Karpas-422 (cell line): ENCODE measurements around the gene ROR1. TPM values are rescaled to one million over a fixed set of nuclear protein-coding genes. Genes with fewer than 3 reads are reported as not detected.

Source experiments
- DNase-seq: peaks from one replicate; pipeline ENCODE4 v3.0.0-alpha.2; 2015
- H2AFZ ChIP-seq: fragments of 200-600 bp; sonication (generic); 2 replicates; pipeline ENCODE4 v1.6.1; 2014; ENCODE audit warnings: antibody characterized with exemption, low read length, mixed read lengths
- H3K27ac ChIP-seq: fragments of 200-600 bp; sonication (generic); 2 replicates; pipeline ENCODE4 v1.5.1; 2014; ENCODE audit warnings: mild to moderate bottlenecking, low read length, moderate library complexity
- H3K27me3 ChIP-seq: fragments of 200-600 bp; sonication (generic); 2 replicates; pipeline ENCODE4 v1.6.1; 2014; ENCODE audit warnings: low read length, mixed read lengths
- H3K36me3 ChIP-seq: fragments of 200-600 bp; sonication (generic); 2 replicates; pipeline ENCODE4 v1.6.1; 2014; ENCODE audit warnings: low read length, mixed read lengths; ENCODE audit not compliant: insufficient read depth
- H3K4me1 ChIP-seq: fragments of 200-600 bp; sonication (generic); 2 replicates; pipeline ENCODE4 v1.6.1; 2014; ENCODE audit warnings: mild to moderate bottlenecking, low read length, mixed read lengths
- H3K4me2 ChIP-seq: fragments of 200-600 bp; sonication (generic); 2 replicates; pipeline ENCODE4 v1.6.1; 2014; ENCODE audit warnings: low read length, low read depth, mild to moderate bottlenecking; ENCODE audit not compliant: poor library complexity, severe bottlenecking
- H3K4me3 ChIP-seq: fragments of 200-600 bp; sonication (generic); 2 replicates; pipeline ENCODE4 v1.5.1; 2014; ENCODE audit warnings: mild to moderate bottlenecking, antibody characterized with exemption, low read length, mixed read lengths
- H3K79me2 ChIP-seq: fragments of 200-600 bp; sonication (generic); 2 replicates; pipeline ENCODE4 v1.6.1; 2014; ENCODE audit warnings: mild to moderate bottlenecking, low read length, mixed read lengths
- H3K9ac ChIP-seq: fragments of 200-600 bp; sonication (generic); 2 replicates; pipeline ENCODE4 v1.6.0; 2014; ENCODE audit warnings: low read length
- H3K9me2 ChIP-seq: fragments of 200-600 bp; sonication (generic), shearing (Covaris generic); replicated peaks from 2 replicates; pipeline ENCODE4 v1.6.0; 2014; ENCODE audit warnings: mild to moderate bottlenecking, low read length, moderate library complexity; ENCODE audit not compliant: insufficient read depth
- H3K9me3 ChIP-seq: fragments of 300-700, 200-600 bp; sonication (generic); 2 replicates; pipeline ENCODE4 v1.6.1; 2014; ENCODE audit warnings: low read length, mixed read lengths
- H4K20me1 ChIP-seq: fragments of 200-600 bp; sonication (generic); 2 replicates; pipeline ENCODE4 v1.6.1; 2014; ENCODE audit warnings: mild to moderate bottlenecking, antibody characterized with exemption, low read length, low read depth; ENCODE audit not compliant: insufficient read depth
- total RNA-seq: library from RNA; depleted of rRNA; stranded (reverse); fragments of >200 nt; shearing (Covaris generic); gene quantifications from 2 replicates; pipeline ENCODE4 v1.2.3, GENCODE V29; 2014; ENCODE audit warnings: low replicate concordance

ROR1 gene
- total RNA-seq, 1 experiment from 2014 or later = not detected

DNA sequence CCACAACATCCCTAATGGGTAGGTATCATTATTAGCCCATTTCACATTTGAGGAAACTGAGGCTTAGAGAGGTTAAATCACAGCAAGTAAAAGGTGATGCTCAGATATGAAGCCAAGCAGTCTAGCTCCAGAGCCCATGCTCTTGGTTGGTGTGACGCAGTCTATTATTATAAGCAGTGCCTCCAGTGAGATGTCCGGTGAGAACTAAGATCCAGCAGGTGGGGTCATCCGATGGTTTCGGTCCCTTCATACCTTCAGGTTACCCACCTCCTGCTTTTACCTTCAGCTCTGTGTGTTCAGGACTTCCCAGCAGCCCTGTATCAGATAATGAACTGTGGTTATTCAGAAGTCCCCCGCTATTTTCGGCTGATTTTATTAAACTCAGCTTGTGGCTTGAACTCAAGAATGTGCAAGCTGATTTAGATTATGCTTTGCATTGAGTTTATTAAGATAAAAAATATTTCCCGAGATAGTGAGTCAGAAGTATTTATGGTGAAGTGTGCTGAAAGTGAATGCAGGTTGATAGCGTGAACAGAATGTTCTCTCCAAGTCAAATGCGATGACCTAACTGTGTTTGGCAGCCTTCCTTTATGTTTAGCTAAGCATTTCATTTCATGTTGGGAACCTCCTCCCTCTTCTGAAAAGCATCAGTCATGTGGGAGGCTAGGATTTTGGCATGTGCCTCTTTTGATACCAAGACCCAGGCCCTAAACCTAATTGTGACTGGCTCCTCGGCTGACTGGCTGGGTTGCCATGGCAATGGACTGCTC is 268.7 kb downstream of the ROR1 start:
- Histone ChIP-seq H2AFZ (no peak overlapping the region), H3K4me2 (no peak overlapping the region)

DNA sequence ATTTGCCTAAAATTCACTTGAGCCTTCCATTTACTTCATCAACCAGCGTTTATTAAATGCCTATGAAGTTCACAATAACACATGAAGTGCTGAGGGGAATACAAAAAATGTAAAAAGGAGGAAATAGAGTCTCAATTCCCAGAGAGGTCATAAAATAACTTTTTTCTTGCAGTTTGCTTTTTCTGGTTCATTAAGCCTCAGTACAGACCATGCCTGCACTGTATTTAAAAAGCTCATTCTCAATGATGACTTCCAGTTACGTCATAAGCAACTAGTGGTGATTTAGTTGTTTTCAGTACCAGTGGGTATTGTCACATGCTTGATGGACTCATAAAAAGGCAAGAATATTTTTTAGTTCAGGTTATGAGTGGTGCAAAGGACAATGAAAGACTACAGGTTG is 269.5 kb downstream of the ROR1 start:
- no peaks in the 10 kb centered on the region for H3K9me3 ChIP-seq
- H3K9me2 ChIP-seq = no peaks in the 10 kb centered on the region
- no peaks in the 10 kb centered on the region for H4K20me1 ChIP-seq
- no peaks in the 10 kb centered on the region for H3K27me3 ChIP-seq
- H3K36me3 ChIP-seq = no peaks in the 10 kb centered on the region
- H3K4me2 ChIP-seq = no peak overlapping the region
- H3K27ac ChIP-seq = no peak overlapping the region
- H3K4me3 ChIP-seq = no peak overlapping the region
- H2AFZ ChIP-seq = no peak overlapping the region
- no peaks in the 10 kb centered on the region for H3K79me2 ChIP-seq
- H3K4me1 ChIP-seq = no peaks in the 10 kb centered on the region
- no peak overlapping the region for H3K9ac ChIP-seq
- DNase-seq = no peak

More for the DNA sequence above, 268.7 kb downstream of the ROR1 start:
- Histone ChIP-seq H3K27me3 (no peaks in the 10 kb centered on the region), H3K4me1 (no peaks in the 10 kb centered on the region), H4K20me1 (no peaks in the 10 kb centered on the region), H3K4me3 (no peak overlapping the region), H3K27ac (no peak overlapping the region), H3K9ac (no peak overlapping the region), H3K36me3 (no peaks in the 10 kb centered on the region), H3K79me2 (no peaks in the 10 kb centered on the region), H3K9me3 (no peaks in the 10 kb centered on the region), H3K9me2 (no peaks in the 10 kb centered on the region)
- DNase-seq = no peak

DNA sequence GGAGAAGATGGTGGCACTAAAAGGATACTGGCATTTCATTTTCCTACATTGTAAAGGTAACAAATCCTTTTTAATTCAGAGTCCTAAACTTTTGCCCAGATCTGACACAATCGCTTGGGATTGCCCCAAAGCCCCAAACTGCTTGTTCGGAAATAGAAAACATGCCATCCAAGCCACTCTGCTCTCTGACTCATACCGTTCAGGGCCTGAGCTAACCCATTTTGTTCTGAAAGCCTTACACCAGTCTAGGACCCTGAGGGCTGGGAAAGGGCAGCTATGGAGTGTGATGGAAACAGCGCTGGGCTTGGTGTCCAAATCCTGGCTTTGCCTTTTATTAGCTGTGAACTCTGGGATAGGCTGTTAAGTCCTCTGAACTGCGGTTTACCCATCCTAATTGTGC is 270.2 kb downstream of the ROR1 start:
- H4K20me1 ChIP-seq = no peaks in the 10 kb centered on the region
- no peaks in the 10 kb centered on the region for H3K4me1 ChIP-seq
- DNase-seq = no peak
- no peaks in the 10 kb centered on the region for H3K9me3 ChIP-seq
- no peak overlapping the region for H3K4me3 ChIP-seq
- no peaks in the 10 kb centered on the region for H3K9me2 ChIP-seq
- H3K27ac ChIP-seq = no peak overlapping the region
- H3K27me3 ChIP-seq = no peaks in the 10 kb centered on the region
- no peak overlapping the region for H2AFZ ChIP-seq
- no peak overlapping the region for H3K4me2 ChIP-seq
- H3K79me2 ChIP-seq = no peaks in the 10 kb centered on the region
- no peak overlapping the region for H3K9ac ChIP-seq
- no peaks in the 10 kb centered on the region for H3K36me3 ChIP-seq

DNA sequence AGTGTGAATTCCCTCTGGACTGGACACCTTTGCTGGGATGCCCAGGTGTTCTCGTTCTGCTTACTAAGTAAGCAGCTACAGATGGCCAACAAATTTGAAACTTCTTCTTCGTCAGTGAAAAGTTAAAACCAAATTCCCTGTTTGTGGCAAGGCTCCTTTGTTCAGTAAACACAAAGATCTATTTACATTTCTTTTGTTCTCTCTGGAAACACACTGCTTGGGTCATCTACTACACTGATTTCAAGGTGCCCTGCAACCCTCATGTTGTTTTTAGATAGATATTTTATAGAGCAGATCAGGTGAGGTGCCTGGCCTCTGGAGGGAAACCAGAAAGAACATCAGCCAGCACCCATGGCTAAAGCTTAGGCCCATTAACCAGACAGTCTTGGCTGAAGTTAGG is 272.4 kb downstream of the ROR1 start:
- Histone ChIP-seq H3K4me1 (no peaks in the 10 kb centered on the region), H3K27me3 (no peaks in the 10 kb centered on the region), H3K79me2 (no peaks in the 10 kb centered on the region), H3K4me2 (no peak overlapping the region), H3K9me3 (no peaks in the 10 kb centered on the region), H2AFZ (no peak overlapping the region), H3K36me3 (no peaks in the 10 kb centered on the region), H3K9ac (no peak overlapping the region), H4K20me1 (no peaks in the 10 kb centered on the region), H3K27ac (no peak overlapping the region), H3K4me3 (no peak overlapping the region), H3K9me2 (no peaks in the 10 kb centered on the region)
- DNase-seq = no peak

DNA sequence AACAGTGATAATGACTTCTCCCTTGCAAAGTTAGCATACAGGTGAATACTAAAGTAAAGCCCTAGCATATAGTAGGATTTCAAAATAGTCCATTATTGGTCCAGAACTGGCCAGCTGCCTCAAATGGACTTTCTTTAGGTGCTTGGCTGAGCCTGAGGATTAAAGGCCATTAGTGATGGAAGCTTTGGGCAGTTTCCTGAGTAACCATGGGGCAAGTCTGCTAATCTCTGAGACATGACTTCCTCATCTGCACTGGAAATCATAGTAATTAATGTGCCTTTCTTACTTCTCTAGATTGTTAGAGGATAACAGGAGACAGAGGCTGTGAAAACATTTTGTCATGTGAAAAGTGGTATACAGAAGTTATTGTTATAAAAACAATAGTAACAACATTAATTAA is 273.1 kb downstream of the ROR1 start:
- no peak overlapping the region for H3K9ac ChIP-seq
- no peak overlapping the region for H3K4me3 ChIP-seq
- no peaks in the 10 kb centered on the region for H3K79me2 ChIP-seq
- H4K20me1 ChIP-seq = no peaks in the 10 kb centered on the region
- H3K9me3 ChIP-seq = no peaks in the 10 kb centered on the region
- H3K4me1 ChIP-seq = no peaks in the 10 kb centered on the region
- no peak for DNase-seq
- H3K36me3 ChIP-seq = no peaks in the 10 kb centered on the region
- no peak overlapping the region for H2AFZ ChIP-seq
- H3K9me2 ChIP-seq = no peaks in the 10 kb centered on the region
- no peaks in the 10 kb centered on the region for H3K27me3 ChIP-seq
- no peak overlapping the region for H3K4me2 ChIP-seq
- H3K27ac ChIP-seq = no peak overlapping the region

DNA sequence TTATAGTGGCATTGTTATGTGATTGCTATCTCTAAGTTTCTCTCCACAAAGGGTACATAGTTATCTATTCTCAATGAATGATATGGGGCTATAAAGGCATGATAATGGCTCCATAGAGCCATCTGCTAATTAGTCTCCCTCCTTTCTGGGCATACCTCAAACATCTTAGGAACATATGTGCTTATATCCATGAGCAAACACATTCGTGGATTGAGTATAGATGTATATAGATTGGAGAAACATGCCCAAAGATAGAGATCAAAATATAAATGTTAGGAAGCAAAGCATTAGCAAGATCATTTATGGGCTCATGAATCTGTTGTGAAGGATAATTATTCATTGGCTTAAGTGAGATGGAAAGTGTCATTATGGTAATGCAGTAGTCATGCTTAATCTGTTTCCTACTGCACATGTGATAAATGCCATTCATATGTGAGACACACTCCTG is 273.8 kb downstream of the ROR1 start:
- no peaks in the 10 kb centered on the region for H3K36me3 ChIP-seq
- no peak overlapping the region for H3K4me3 ChIP-seq
- no peaks in the 10 kb centered on the region for H3K27me3 ChIP-seq
- no peaks in the 10 kb centered on the region for H3K9me2 ChIP-seq
- no peaks in the 10 kb centered on the region for H3K4me1 ChIP-seq
- H3K9ac ChIP-seq = no peak overlapping the region
- DNase-seq = no peak
- no peak overlapping the region for H3K4me2 ChIP-seq
- H3K79me2 ChIP-seq = no peaks in the 10 kb centered on the region
- no peak overlapping the region for H2AFZ ChIP-seq
- H3K9me3 ChIP-seq = no peaks in the 10 kb centered on the region
- H4K20me1 ChIP-seq = no peaks in the 10 kb centered on the region
- no peak overlapping the region for H3K27ac ChIP-seq

DNA sequence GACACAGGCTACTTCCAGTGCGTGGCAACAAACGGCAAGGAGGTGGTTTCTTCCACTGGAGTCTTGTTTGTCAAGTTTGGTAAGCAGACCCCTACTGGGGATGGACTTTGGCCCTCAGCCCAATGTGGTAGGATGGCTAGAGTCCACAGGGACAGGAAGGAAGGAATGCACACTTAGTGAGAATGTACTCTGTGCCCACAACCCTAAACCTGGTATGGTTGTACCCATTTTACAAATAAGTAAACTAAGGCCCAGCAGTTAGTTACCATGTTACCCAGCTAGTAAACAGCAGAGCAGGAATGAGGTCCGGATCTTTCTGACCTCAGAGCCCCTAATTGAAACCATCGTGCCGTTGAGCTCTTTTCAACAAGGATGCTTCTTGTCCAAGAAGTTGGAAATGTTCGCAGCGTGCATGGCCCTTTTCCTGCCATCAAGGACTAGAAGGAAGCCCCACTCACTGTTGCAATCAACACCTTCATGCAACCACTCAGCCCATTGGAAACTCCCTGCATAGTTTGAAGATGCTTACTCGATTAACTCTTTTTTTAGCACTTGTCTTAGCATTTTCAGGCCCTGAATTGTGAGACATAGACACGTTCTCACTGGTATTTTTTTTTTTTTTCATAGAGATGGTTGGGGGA is 276.2 kb downstream of the ROR1 start:
- H3K9me3 ChIP-seq = no peaks in the 10 kb centered on the region
- DNase-seq = no peak
- no peak overlapping the region for H3K27ac ChIP-seq
- no peaks in the 10 kb centered on the region for H3K4me1 ChIP-seq
- H3K9me2 ChIP-seq = no peaks in the 10 kb centered on the region
- no peaks in the 10 kb centered on the region for H3K36me3 ChIP-seq
- no peaks in the 10 kb centered on the region for H3K79me2 ChIP-seq
- no peak overlapping the region for H2AFZ ChIP-seq
- no peak overlapping the region for H3K9ac ChIP-seq
- H3K4me2 ChIP-seq = no peak overlapping the region
- no peaks in the 10 kb centered on the region for H4K20me1 ChIP-seq
- H3K27me3 ChIP-seq = no peaks in the 10 kb centered on the region
- no peak overlapping the region for H3K4me3 ChIP-seq

DNA sequence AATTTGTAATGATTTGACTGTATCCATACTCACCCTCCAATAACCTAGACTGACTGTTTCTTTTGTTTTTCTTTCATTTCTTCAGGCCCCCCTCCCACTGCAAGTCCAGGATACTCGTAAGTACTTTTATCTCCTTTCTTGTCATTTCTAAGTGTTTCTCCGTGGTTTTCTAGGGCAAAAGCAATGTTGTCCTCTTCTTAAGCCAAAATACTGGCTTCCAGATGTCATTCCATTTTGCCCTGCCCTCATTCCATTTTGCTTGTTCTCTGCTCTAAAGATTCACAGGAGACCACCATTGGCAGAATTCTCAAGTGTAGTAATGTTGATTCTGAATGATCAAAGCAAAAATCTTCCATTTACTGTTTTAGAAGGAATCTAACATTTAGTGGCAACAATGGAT is 276.8 kb downstream of the ROR1 start:
- Histone ChIP-seq H3K9me2 (no peaks in the 10 kb centered on the region), H4K20me1 (no peaks in the 10 kb centered on the region), H3K27ac (no peak overlapping the region), H3K4me2 (no peak overlapping the region), H3K9me3 (no peaks in the 10 kb centered on the region), H2AFZ (no peak overlapping the region), H3K4me1 (no peaks in the 10 kb centered on the region), H3K4me3 (no peak overlapping the region), H3K27me3 (no peaks in the 10 kb centered on the region), H3K36me3 (no peaks in the 10 kb centered on the region), H3K79me2 (no peaks in the 10 kb centered on the region), H3K9ac (no peak overlapping the region)
- no peak for DNase-seq
